Brain microvascular endothelial cell (primary cell): Measurements from ENCODE around the gene C12orf75.
A peak's percentile ranks its signal among the peaks of the same experiment; 100 is the strongest.

Source experiments
- DNase-seq: peaks from one replicate; pipeline ENCODE4 v3.0.0-alpha.2; 2020
- H3K27ac ChIP-seq: fragments of 250-450 bp; sonication (Bioruptor Pico); 2 replicates; pipeline ENCODE4 v1.5.1; 2020; ENCODE audit warnings: mild to moderate bottlenecking, moderate library complexity
- H3K27me3 ChIP-seq: fragments of 250-450 bp; sonication (Bioruptor Pico); replicated peaks from 2 replicates; pipeline ENCODE4 v1.5.1; 2020; ENCODE audit warnings: mild to moderate bottlenecking
- H3K36me3 ChIP-seq: fragments of 250-450 bp; sonication (Bioruptor Pico); replicated peaks from 2 replicates; pipeline ENCODE4 v1.5.1; 2020; ENCODE audit warnings: mild to moderate bottlenecking
- H3K4me3 ChIP-seq: 2 replicates; pipeline ENCODE4 v1.5.1; 2011; ENCODE audit warnings: low read depth, mild to moderate bottlenecking, control low read depth, low read length, moderate library complexity
- in situ Hi-C: cut with HindIII; loops from 2 replicates; pipeline ENCODE4 v1.10.0; 2017; ENCODE audit warnings: low sequenced_read_pairs, low pct_ligation_motif_present
- TF ChIP-seq, protein P1 (sequence below): IDR thresholded peaks from 2 replicates; pipeline ENCODE4 v1.5.1; 2011; ENCODE audit warnings: low read depth, mild to moderate bottlenecking, moderate library complexity, low read length, control low read depth, inconsistent platforms; ENCODE audit errors: missing control alignments

The C12orf75 gene

DNA sequence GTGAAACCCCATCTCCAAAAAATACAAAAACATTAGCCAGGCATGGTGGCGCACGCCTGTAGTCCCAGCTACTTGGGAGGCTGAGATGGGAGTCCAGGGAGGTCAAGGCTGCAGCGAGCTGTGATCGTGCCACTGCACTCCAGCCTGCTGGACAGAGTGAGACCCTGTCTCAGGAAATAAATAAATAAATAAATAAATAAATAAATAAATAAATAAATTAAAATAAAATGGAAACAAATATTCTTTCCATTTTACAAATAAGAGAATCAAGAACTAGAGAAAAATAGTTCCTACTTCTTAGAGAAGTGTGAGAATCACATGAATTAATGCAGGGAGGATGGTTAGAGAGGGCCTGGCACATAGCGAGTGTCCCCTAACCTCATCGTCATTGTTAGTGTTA is 53.7 kb downstream of the C12orf75 start:
- H3K4me3 ChIP-seq: no peak overlapping the region
- no peaks in the 10 kb centered on the region for H3K36me3 ChIP-seq
- in situ Hi-C loops: no loop called here
- H3K27me3 ChIP-seq: no peaks in the 10 kb centered on the region
- TF ChIP-seq, protein P1, sequence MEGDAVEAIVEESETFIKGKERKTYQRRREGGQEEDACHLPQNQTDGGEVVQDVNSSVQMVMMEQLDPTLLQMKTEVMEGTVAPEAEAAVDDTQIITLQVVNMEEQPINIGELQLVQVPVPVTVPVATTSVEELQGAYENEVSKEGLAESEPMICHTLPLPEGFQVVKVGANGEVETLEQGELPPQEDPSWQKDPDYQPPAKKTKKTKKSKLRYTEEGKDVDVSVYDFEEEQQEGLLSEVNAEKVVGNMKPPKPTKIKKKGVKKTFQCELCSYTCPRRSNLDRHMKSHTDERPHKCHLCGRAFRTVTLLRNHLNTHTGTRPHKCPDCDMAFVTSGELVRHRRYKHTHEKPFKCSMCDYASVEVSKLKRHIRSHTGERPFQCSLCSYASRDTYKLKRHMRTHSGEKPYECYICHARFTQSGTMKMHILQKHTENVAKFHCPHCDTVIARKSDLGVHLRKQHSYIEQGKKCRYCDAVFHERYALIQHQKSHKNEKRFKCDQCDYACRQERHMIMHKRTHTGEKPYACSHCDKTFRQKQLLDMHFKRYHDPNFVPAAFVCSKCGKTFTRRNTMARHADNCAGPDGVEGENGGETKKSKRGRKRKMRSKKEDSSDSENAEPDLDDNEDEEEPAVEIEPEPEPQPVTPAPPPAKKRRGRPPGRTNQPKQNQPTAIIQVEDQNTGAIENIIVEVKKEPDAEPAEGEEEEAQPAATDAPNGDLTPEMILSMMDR: no peak
- no peak overlapping the region for H3K27ac ChIP-seq
- DNase-seq: no peak

DNA sequence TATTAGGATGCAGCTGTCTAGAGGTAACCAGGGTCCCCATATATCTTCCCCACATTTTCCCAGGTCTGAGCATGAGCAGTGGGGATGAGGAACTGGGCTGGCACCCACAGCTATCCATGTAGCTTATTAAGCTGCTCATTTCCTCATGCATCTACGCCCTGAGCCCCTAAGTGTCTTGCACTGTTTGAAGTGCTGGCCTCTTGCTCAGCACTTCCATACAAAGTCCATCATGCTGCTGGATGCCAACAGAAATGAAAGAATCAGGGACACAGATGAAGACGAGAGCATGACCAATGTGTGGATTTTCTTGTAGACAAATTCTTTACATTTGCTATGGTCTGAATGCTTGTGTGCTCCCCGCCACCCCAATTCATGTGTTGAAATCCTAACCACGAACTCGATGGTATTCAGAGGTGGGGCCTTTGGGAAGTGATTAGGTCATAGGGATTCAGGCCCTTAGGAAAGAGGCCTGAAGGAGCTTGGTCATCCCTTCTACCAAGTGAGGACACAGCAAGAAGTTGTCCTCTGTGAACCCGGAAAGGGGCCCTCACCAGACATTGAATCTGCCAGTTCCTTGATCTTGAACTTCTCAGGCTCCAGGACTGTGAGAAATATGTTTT is 54.5 kb downstream of the C12orf75 start:
- in situ Hi-C loops: no loop called here
- no peak for DNase-seq
- TF ChIP-seq, protein P1: no peak
- H3K4me3 ChIP-seq: no peak overlapping the region
- H3K27ac ChIP-seq: no peak overlapping the region
- H3K27me3 ChIP-seq: no peaks in the 10 kb centered on the region
- H3K36me3 ChIP-seq: no peaks in the 10 kb centered on the region

DNA sequence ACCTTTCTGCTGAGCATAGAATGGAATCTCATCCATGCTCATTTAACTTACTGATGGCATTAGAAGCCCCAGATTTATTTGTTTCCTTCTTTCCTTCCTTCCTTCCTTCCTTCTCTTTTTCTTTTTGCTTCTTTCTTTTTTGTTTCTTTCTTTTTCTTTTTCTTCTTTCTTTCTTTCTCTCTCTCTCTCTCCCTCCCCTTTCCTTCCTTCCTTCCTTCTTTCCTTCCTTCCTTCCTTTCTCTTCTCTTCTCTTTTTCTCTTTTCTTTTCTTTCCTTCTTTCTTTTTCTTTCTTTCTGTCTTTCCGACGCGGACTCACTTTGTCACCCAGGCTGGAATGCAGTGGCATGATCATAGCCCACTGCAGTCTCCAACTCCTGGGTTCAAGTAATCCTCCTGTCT is 55.9 kb downstream of the C12orf75 start:
- H3K36me3 ChIP-seq: no peaks in the 10 kb centered on the region
- in situ Hi-C loops: no loop called here
- no peak overlapping the region for H3K27ac ChIP-seq
- DNase-seq: no peak
- H3K27me3 ChIP-seq: no peaks in the 10 kb centered on the region
- TF ChIP-seq, protein P1: no peak
- no peak overlapping the region for H3K4me3 ChIP-seq

DNA sequence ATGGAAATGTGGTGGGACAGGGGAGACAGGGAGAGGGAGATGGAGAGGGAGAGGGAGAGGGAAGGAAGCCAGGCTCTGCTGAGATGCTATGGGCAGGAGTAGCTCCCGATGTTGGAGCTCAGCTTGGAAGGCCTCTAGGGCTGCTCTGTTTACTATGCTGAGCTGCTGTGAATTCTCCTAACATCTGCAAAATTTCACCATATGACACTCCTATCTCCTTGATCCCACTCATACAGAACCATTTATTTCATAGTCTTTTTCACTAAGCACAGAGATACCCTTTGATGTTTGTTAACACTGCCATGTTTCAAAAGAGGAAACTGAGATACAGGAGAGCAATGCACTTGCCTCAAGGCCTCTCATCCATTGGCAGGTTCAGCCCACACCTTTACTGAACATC is 60.7 kb downstream of the C12orf75 start:
- no peak for DNase-seq
- Histone ChIP-seq H3K4me3 (no peak overlapping the region), H3K27ac (no peak overlapping the region), H3K36me3 (no peaks in the 10 kb centered on the region), H3K27me3 (no peaks in the 10 kb centered on the region)
- in situ Hi-C loops: no loop called here
- TF ChIP-seq, protein P1: no peak

DNA sequence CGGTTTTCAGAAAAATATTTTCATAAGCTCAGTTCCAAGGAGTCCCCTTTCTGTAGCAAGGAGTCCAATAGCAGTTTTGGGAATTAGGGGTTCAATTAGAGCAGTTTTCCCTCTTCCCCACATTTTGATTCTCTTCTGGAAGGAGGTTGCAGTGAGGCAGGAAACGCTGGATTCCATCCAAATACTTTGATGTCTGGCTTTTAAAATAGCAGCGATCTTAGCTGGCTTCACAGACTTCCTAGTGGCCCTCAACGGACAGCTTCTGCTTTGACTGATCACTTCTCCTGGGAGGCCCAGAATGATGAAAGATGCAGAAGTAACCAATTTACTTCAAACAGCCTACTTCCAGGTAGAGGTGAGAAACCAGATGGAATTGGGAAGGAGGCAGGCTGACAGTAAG is 63.1 kb downstream of the C12orf75 start:
- TF ChIP-seq, protein P1: no peak
- H3K27ac ChIP-seq: no peak overlapping the region
- no peak overlapping the region for H3K4me3 ChIP-seq
- DNase-seq: peak; percentile 46
- no peaks in the 10 kb centered on the region for H3K27me3 ChIP-seq
- in situ Hi-C loops: no loop called here
- H3K36me3 ChIP-seq: no peaks in the 10 kb centered on the region

DNA sequence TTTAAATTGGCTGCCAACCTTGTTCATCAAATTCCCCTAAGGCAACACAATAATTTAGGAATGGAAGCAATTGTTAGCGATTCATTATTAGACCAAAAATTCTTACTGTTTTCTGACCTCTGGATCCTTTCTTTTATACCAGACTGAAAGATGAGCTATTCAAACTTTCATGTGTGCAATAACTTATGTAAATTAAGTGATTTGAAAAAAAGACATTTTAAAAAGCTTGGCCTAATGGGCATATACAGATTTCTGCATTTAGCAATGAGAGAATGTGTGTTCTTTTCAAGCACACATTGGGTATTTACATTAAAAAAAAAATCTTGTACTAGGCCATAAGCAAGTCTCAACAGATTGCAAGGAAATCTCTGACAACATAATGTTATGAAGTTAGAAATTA is 65.5 kb downstream of the C12orf75 start:
- H3K36me3 ChIP-seq: no peaks in the 10 kb centered on the region
- H3K27me3 ChIP-seq: no peaks in the 10 kb centered on the region
- DNase-seq: no peak
- no peak overlapping the region for H3K27ac ChIP-seq
- TF ChIP-seq, protein P1: no peak
- in situ Hi-C loops: no loop called here
- H3K4me3 ChIP-seq: no peak overlapping the region
